Osteocyte (in vitro differentiated cells): ENCODE data around the gene SMC5. TPM values are rescaled to one million over a fixed set of nuclear protein-coding genes. Genes with fewer than 3 reads are reported as not detected.

Experiments
- DNase-seq: peaks from one replicate; pipeline ENCODE4 v3.0.0; 2021; ENCODE audit warnings: mixed read lengths; ENCODE audit not compliant: unreplicated experiment; ENCODE audit errors: extremely low spot score
- H3K27ac Mint-ChIP-seq: one replicate; pipeline ENCODE4 v1.8.0; 2021; ENCODE audit warnings: mild to moderate bottlenecking, mixed read lengths; ENCODE audit not compliant: unreplicated experiment
- H3K27me3 Mint-ChIP-seq: one replicate; pipeline ENCODE4 v1.8.0; 2021; ENCODE audit warnings: mixed read lengths; ENCODE audit not compliant: unreplicated experiment
- H3K36me3 Mint-ChIP-seq: one replicate; pipeline ENCODE4 v1.8.0; 2021; ENCODE audit warnings: mixed read lengths; ENCODE audit not compliant: unreplicated experiment
- H3K4me1 Mint-ChIP-seq: one replicate; pipeline ENCODE4 v1.8.0; 2021; ENCODE audit warnings: mixed read lengths; ENCODE audit not compliant: unreplicated experiment
- H3K4me3 Mint-ChIP-seq: one replicate; pipeline ENCODE4 v1.8.0; 2021; ENCODE audit warnings: mild to moderate bottlenecking, moderate library complexity, mixed read lengths; ENCODE audit not compliant: unreplicated experiment
- H3K9me3 Mint-ChIP-seq: one replicate; pipeline ENCODE4 v1.8.0; 2021; ENCODE audit warnings: mixed read lengths; ENCODE audit not compliant: unreplicated experiment
- total RNA-seq: library from RNA; stranded (reverse); gene quantifications from 2 replicates; pipeline ENCODE4 v1.2.1, GENCODE V29; 2021
- TF ChIP-seq, protein P1 (sequence below): fragments of 200-600 bp; sonication (generic); IDR thresholded peaks from 2 replicates; pipeline ENCODE4 v1.5.0; 2021; ENCODE audit warnings: antibody characterized with exemption, mild to moderate bottlenecking, moderate library complexity

The SMC5 gene
- total RNA-seq, 1 donor from 2014 or later, result 30.4 TPM

DNA sequence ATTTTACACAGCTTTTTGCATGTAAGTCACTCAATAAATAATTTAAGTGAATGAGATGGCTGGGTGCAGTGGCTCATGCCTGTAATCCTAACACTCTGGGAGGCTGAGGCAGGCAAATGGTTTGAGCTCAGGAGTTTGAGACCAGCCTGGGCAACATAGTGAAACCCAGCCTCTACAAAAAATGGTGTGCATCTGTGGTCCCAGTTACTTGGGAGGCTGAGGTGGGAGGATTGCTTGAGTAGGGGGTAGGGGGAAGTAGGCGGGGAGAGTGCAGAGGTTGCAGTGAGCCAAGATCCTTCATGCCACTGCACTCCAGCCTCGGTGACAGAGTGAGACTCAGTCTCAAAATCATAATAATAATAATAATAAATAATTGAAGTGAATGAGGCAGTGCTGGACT lies 145.5 kb downstream of the SMC5 start:
- TF ChIP-seq, protein P1, sequence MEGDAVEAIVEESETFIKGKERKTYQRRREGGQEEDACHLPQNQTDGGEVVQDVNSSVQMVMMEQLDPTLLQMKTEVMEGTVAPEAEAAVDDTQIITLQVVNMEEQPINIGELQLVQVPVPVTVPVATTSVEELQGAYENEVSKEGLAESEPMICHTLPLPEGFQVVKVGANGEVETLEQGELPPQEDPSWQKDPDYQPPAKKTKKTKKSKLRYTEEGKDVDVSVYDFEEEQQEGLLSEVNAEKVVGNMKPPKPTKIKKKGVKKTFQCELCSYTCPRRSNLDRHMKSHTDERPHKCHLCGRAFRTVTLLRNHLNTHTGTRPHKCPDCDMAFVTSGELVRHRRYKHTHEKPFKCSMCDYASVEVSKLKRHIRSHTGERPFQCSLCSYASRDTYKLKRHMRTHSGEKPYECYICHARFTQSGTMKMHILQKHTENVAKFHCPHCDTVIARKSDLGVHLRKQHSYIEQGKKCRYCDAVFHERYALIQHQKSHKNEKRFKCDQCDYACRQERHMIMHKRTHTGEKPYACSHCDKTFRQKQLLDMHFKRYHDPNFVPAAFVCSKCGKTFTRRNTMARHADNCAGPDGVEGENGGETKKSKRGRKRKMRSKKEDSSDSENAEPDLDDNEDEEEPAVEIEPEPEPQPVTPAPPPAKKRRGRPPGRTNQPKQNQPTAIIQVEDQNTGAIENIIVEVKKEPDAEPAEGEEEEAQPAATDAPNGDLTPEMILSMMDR, result no peak
- Mint-ChIP-seq H3K27ac (peak overlapping the region; percentile 10), H3K27me3 (no peaks in the 10 kb centered on the region), H3K9me3 (no peaks in the 10 kb centered on the region), H3K36me3 (peaks cover 5% of the 10 kb centered on the region), H3K4me1 (peaks cover 85% of the 10 kb centered on the region), H3K4me3 (no peak overlapping the region)
- DNase-seq, result no peak

Other genes with a start within 250 kb of the SMC5 start
- gene MAMDC2, start 215.1 kb upstream of the SMC5 start, total RNA-seq, result 11.3 and 11.8 TPM in 2 replicates
- gene KLF9, start 155.7 kb downstream of the SMC5 start, total RNA-seq, result 83.4 and 85.3 TPM in 2 replicates